ENCODE data around the gene SCFD1.
"Not testable (repeated sequence)": the region's sequence is repeated elsewhere in the genome, so short reads cannot be mapped to it uniquely, and the experiment has no call there.

SCFD1 gene

DNA sequence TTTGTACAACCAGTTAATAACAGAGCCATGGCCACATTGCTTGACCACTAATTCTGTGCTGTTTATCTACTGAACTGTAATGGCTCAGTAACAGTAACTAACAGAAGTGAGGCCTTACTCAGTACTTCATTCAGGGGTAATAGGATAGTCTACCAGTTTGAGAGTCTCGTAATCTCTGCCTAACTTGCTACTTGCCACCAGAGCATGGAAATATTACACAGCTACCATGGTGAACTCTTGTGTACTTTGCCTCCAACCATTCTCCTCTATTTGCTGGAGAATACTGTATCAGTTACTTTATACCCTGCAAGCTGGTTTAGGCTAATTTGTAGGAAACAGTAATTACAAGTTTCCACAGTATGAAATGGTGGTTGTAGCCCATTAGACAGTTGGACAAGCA is 10.6 kb downstream of the SCFD1 start:
- DNase-seq (ENCODE audit: low read depth): no peak
- H3K4me3 ChIP-seq (ENCODE audit: low read length): no peak overlapping the region
- TF ChIP-seq, protein P1, sequence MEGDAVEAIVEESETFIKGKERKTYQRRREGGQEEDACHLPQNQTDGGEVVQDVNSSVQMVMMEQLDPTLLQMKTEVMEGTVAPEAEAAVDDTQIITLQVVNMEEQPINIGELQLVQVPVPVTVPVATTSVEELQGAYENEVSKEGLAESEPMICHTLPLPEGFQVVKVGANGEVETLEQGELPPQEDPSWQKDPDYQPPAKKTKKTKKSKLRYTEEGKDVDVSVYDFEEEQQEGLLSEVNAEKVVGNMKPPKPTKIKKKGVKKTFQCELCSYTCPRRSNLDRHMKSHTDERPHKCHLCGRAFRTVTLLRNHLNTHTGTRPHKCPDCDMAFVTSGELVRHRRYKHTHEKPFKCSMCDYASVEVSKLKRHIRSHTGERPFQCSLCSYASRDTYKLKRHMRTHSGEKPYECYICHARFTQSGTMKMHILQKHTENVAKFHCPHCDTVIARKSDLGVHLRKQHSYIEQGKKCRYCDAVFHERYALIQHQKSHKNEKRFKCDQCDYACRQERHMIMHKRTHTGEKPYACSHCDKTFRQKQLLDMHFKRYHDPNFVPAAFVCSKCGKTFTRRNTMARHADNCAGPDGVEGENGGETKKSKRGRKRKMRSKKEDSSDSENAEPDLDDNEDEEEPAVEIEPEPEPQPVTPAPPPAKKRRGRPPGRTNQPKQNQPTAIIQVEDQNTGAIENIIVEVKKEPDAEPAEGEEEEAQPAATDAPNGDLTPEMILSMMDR (conservative IDR thresholded peaks at IDR 0.05; ENCODE audit: low read depth, low read length): no peak

DNA sequence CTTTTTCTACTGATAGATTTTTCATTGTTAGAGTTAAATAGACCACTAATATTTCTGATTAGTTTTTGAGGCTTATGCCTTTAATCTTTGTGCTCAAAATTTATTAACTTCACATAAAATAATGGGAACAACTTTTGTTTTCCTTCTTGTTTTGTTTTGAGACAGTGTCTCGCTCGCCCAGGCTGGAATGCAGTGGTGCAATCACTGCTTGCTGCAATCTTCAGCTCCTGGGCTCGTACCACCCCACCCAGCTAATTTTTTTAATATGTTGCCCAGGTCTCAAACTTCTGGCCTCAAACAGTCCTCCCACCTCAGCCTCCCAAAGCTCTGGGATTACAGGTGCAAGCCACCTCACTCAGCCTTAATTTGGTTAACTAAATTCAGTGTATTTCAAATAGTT is 16.8 kb downstream of the SCFD1 start:
- no peak for DNase-seq (ENCODE audit: low read depth)
- no peak overlapping the region for H3K4me3 ChIP-seq (ENCODE audit: low read length)
- TF ChIP-seq, protein P1 (conservative IDR thresholded peaks at IDR 0.05; ENCODE audit: low read depth, low read length): no peak

DNA sequence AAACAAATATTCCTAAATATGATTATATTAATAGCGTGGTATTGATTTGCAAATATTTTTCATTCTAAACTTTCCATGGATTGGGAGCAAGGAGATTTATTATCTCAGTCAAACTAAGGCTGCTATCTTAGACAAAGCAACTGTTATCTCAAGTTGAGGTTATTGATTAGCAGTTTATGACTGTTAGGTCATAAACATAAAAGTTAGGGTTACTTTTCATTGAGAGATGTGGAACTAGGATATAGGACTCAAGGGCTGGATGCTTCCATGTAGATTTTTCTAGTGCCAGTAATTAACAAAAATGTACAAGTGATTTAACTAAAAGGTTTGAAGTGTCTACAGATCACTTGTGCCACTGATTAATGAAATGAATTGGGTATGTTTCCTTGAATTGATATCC is 19.1 kb downstream of the SCFD1 start:
- no peak for DNase-seq (ENCODE audit: low read depth)
- H3K4me3 ChIP-seq (ENCODE audit: low read length): no peak overlapping the region
- TF ChIP-seq, protein P1 (conservative IDR thresholded peaks at IDR 0.05; ENCODE audit: low read depth, low read length): no peak

DNA sequence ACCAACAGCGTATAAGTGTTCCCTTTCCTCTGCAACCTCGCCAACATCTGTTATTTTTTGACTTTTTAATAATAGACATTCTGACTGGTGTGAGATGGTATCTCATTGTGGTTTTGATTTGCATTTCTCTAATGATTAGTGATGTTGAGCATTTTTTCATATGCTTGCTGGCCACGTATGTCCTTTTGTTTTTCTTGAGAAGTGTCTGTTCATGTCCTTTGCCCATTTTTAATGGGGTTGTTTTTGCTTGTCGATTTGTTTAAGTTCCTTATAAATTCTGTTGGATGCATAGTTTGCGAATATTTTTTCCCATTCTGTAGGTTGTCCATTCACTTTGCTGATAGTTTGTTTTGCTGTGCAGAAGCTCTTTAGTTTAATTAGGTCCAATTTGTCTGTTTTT is 22.3 kb downstream of the SCFD1 start:
- not testable (repeated sequence) for H3K4me3 ChIP-seq (ENCODE audit: low read length); DNase-seq (ENCODE audit: low read depth)

DNA sequence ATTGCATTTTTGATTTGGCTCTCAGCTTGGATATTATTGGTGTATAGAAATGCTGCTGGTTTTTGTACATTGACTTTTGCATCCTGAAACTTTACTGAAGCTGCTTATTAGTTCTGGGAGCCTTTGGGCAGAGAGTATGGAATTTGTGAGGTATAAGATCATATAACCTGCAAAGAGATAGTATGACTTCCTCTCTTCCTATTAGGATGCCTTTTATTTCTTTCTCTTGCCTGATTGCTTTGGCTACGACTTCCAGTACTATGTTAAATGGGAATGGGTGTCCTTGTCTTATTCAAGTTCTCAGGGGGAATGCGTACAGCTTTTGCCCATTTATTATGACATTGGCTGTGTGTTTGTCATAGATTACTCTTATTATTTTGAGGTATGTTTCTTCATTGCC is 23.5 kb downstream of the SCFD1 start:
- no peak for DNase-seq (ENCODE audit: low read depth)
- no peak overlapping the region for H3K4me3 ChIP-seq (ENCODE audit: low read length)
- TF ChIP-seq, protein P1 (conservative IDR thresholded peaks at IDR 0.05; ENCODE audit: low read depth, low read length): no peak

DNA sequence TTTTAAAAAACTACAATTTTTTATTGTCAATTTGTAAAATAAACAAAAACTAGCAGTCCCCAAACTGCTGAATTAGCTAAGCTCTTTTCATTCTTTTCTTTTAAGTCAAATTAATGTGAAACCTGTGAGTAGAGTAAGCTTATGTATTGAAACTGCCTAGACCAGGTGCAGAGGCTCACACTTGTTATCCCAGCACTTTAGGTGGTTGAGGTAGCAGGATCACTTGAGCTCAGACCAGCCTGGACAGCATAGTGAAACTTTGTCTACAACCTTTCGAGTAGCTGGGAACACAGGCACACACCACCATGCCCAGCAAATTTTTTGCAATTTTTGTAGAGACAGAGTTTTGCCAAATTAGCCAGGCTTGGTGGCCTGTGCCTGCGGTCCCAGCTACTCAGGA is 26.4 kb downstream of the SCFD1 start:
- TF ChIP-seq, protein P1 (conservative IDR thresholded peaks at IDR 0.05; ENCODE audit: low read depth, low read length): no peak

DNA sequence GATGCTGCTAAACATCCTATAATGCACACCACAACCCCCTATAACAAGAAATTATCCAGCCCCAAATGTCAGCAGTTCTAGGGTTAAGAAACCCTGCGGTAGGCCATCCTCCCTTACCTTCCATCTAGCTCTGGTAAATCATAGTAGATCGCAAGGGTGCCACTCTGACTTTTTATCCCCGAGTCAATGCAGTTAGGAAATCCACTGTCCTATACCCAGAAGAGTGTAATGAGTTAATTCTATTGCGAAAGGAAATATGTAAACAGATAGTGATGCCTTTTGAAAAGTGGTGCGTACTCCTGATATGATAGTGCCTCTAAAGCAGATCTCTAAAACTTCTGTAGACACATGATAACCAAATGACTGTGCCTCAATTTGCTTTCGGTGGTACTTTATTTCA is 29.8 kb downstream of the SCFD1 start:
- TF ChIP-seq, protein P1 (conservative IDR thresholded peaks at IDR 0.05; ENCODE audit: low read depth, low read length): no peak
- no peak for DNase-seq (ENCODE audit: low read depth)
- no peak overlapping the region for H3K4me3 ChIP-seq (ENCODE audit: low read length)

More for the DNA sequence above, 26.4 kb downstream of the SCFD1 start:
- no peak overlapping the region for H3K4me3 ChIP-seq (ENCODE audit: low read length)
- no peak for DNase-seq (ENCODE audit: low read depth)

DNA sequence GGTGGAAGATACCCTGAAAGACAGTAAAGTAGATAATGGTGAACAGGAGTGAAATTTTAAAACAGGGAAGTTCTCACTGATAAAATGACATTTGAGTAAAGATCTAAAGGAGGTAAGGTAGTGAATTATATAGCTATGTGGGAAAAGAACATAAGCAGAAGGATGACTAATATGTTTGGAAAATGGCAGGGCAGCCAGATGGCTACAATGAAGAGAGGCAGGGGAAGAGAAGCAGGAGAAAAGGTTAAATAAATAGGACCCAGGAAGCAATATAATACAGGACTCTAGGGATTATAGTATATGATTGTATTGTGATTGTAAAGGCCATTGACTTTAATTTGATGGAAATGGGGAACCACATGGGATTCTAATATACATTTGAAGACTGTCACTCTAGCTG is 33.0 kb downstream of the SCFD1 start:
- no peak for DNase-seq (ENCODE audit: low read depth)
- no peak overlapping the region for H3K4me3 ChIP-seq (ENCODE audit: low read length)
- TF ChIP-seq, protein P1 (conservative IDR thresholded peaks at IDR 0.05; ENCODE audit: low read depth, low read length): no peak

All from retinal pigment epithelial cell (primary cell).